NCI-H1436 treated with DMSO at 0.1 percent for 48 hours (cell line): ENCODE results near the gene FFAR2.

Experiments used
- DNase-seq: peaks from one replicate; lab custom pipeline; 2025; lab: John Stamatoyannopoulos, UW

Gene FFAR2

GRCh38 chr19:35487656-35488182, 39.7 kb downstream of the FFAR2 start:
- DNase-seq = no peak

- no peak for DNase-seq
Measured at GRCh38 chr19:35488677-35489076, 40.6 kb downstream of the FFAR2 start.

- DNase-seq = no peak
Measured at GRCh38 chr19:35490364-35490763, 42.3 kb downstream of the FFAR2 start, which contains the start of gene KRTDAP. Gene KRTDAP, minus strand, starts transcription at chr19:35490464. Its CDS starts 22 bp downstream, at chr19:35490442.

DNA sequence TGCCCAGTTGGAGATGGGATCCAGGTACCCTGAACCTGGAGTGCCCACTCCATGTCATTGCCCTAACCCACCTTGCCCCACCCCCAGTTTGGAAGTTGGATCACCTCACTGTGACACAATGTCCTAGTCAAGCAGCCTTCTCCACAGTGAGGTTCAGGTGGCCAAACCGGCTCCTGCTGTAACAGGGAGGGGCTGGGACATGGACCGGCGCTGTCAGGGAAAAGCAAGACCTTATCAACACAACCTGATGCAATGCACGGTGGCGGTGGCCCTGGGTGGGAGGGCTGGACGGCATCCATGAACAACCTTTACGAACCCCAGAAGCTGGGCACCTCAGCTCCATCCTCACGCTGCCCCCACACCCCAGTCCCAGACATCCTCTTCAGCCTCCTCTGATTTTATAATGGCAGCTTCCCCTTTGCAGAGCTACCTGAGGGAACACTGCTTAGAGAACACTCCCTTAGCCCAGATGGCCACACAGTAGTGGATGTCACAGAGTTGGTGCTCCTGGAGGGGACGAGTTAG, 43.8 kb downstream of the FFAR2 start:
- no peak for DNase-seq

DNA sequence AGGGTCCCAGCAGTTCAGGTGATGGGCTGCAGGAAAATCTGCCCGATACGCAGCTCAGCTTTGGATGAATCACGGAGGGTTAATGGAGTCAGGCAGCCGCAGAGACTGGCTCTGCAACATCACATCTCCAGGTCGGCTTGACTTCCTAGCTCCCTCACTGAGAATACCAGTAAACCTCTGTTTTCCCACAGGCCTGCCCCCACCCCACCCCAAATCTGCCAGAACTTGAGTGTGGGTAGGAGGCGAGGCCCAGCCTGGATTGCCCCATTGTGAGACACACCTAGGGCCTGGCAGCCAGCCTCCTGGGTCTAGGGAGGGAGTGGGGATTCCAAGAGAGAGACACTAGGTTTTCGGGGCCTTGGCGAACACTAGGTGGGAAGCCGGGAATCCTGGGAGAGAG, 45.9 kb downstream of the FFAR2 start:
- no peak for DNase-seq

DNA sequence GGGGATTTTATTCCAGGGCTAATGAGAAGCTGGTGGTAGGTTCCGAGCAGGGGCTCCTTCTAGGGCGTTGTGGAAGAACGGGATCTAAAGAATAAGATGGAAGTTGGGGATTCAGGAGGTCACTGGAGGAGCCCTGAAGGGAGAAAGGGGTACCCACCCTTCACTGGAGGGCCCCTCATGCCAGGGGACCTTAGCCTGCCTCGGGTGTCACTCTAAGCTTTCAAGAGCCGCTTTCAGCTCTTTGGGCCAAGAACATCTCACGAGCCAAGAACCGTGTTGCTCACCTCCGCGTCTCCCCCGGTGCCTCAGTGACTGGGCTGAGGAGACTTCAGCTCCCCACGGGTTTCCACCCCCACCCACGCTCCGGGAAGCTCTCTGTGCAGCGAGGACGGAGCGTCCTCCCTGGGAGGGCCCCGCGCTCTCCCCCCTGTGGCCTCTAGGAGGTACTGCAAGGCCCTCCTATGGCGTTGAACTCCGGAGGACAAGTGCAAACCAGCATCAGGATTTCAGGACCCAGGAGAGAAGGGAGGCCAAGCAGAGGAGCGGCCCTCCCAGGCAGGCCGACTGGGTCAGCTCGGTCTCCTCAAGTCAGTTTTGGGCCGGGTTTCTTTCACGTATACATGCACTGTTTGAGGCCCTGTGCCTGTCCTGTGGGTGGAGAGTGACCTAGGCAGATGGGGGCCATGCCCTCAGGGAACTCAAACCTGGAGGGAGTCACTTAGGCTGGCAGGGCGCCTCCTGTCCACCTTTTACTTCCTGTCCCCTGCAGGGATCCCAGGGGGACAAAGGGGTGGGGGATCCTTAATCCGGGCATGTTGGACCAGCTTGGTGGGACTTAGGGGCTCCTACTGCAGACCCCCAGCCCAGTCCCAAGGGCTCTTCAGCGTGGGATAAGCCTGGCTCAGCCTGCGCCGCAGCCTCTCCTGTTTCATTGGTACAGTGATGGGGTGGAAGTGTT, 47.3 kb downstream of the FFAR2 start:
- no peak for DNase-seq

GRCh38 chr19:35497406-35497805, 49.3 kb downstream of the FFAR2 start:
- DNase-seq = no peak

- no peak for DNase-seq
Measured at GRCh38 chr19:35498220-35498619, 50.2 kb downstream of the FFAR2 start.

DNA sequence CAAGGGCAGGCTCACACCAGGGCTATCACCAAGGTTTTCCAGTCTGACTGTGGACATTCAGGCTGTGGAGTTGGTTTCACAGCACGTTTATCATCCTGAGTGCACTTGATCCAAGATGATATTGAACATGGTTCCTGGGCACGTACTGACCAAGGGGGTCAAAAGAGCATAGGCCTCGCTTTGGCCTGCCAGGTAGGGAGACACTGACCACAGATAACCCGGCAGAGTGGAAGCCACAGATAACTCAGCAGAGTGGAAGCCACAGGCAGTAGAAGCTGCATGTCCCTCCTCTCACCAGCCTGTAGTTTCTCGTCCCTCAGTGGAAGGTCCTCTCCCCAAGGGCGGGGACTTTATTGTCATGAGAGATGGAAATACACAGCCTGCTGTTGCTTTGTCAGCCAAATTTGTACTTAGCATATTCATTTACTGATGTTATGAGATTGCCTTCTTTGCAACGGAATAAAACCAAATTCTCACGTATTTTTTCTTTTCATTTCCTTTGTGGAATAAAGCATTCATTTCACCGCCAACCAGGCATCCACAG, 51.0 kb downstream of the FFAR2 start:
- DNase-seq = no peak

DNA sequence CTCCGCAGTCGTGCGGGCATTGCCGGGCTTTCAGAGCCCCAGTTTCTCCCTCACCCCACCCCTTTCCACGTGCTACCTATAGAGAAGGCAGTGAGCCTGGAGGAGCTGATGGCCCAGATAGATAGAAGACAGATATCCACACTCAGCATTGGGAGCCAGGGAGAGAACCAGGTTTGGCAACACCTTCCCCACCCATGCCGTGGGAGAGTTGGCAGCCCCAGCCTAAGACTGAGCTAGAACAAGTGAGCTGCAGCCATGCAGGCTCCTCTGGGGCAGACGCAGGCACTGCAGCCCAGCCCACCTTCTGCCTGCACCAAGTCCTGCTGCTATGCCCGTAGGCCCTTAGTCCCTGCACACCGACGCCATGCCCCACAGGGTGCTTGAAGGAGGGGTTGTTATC, 52.6 kb downstream of the FFAR2 start:
- DNase-seq = no peak
